Immature natural killer cell (primary cell): ENCODE results near the gene TTYH2. TPM values are rescaled to one million over a fixed set of nuclear protein-coding genes. Genes with fewer than 3 reads are reported as not detected.
"Not testable (repeated sequence)": the region's sequence is repeated elsewhere in the genome, so short reads cannot be mapped to it uniquely, and the experiment has no call there.

Experiments
- DNase-seq, 3 donors: peaks; one replicate each; pipeline ENCODE4 v3.0.0; 2022; ENCODE audit warnings: mixed read lengths in 1 of 3
- H3K27ac Mint-ChIP-seq, 6 donors: one replicate each; pipeline ENCODE4 v1.8.0; 2020; ENCODE audit warnings: mixed read lengths in 6 of 6, mild to moderate bottlenecking in 5 of 6, inconsistent platforms in 4 of 6, moderate library complexity in 3 of 6
- H3K27me3 Mint-ChIP-seq, 3 donors: one replicate each; pipeline ENCODE4 v1.8.0; 2020 to 2021; ENCODE audit warnings: low read depth in 3 of 3, mild to moderate bottlenecking in 3 of 3, mixed read lengths in 3 of 3, moderate library complexity in 3 of 3, inconsistent platforms in 1 of 3
- H3K36me3 Mint-ChIP-seq, 3 donors: one replicate each; pipeline ENCODE4 v1.8.0; 2020; ENCODE audit warnings: mixed read lengths in 3 of 3, inconsistent platforms in 2 of 3, mild to moderate bottlenecking in 2 of 3
- H3K4me1 Mint-ChIP-seq, 2 donors: one replicate each; pipeline ENCODE4 v1.8.0; 2020; ENCODE audit warnings: inconsistent platforms in 2 of 2, mild to moderate bottlenecking in 2 of 2, mixed read lengths in 2 of 2, moderate library complexity in 1 of 2
- H3K4me3 Mint-ChIP-seq, 5 donors: one replicate each; pipeline ENCODE4 v1.8.0; 2020; ENCODE audit warnings: mild to moderate bottlenecking in 5 of 5, mixed read lengths in 5 of 5, inconsistent platforms in 3 of 5, moderate library complexity in 3 of 5
- H3K9me3 Mint-ChIP-seq, 6 donors: one replicate each; pipeline ENCODE4 v1.8.0; 2020; ENCODE audit warnings: mild to moderate bottlenecking in 6 of 6, mixed read lengths in 6 of 6, inconsistent platforms in 4 of 6, moderate library complexity in 3 of 6
- polyA plus RNA-seq, 3 donors: library from polyadenylated mRNA; unstranded; fragments of 300-500 nt; fragmentation: Illumina TruSeq; gene quantifications; one replicate each; pipeline ENCODE4 v1.2.3, GENCODE V29; 2021

TTYH2 gene
- polyA plus RNA-seq, 3 donors from 2014 or later: 0.15 to 2.0 (median 1.1) TPM

- Mint-ChIP-seq H3K4me1 (no peaks in the 10 kb centered on the region), H3K9me3 (no peaks in the 10 kb centered on the region), H3K27me3 (peaks cover 0 to 2% (median 1%) of the 10 kb centered on the region in 3 donors), H3K36me3 (no peaks in the 10 kb centered on the region), H3K4me3 (no peak overlapping the region), H3K27ac (no peak overlapping the region)
- no peak for DNase-seq
These were observed 46.5 kb downstream of the TTYH2 start for GRCh38 chr17:74259667-74260524.

- Mint-ChIP-seq H3K27me3 (peaks cover 0 to 2% (median 1%) of the 10 kb centered on the region in 3 donors), H3K4me3 (no peak overlapping the region), H3K4me1 (no peaks in the 10 kb centered on the region), H3K36me3 (no peaks in the 10 kb centered on the region), H3K9me3 (no peaks in the 10 kb centered on the region), H3K27ac (no peak overlapping the region)
- DNase-seq: no peak
These were observed 47.1 kb downstream of the TTYH2 start for GRCh38 chr17:74260525-74260850.

GRCh38 chr17:74262601-74263000 is 49.2 kb downstream of the TTYH2 start:
- peaks cover 0 to 3% (median 2%) of the 10 kb centered on the region in 3 donors for H3K27me3 Mint-ChIP-seq
- no peak overlapping the region for H3K4me3 Mint-ChIP-seq
- no peaks in the 10 kb centered on the region for H3K4me1 Mint-ChIP-seq
- no peak for DNase-seq
- no peaks in the 10 kb centered on the region for H3K9me3 Mint-ChIP-seq
- peaks cover 0 to 2% (median 0%) of the 10 kb centered on the region in 3 donors for H3K36me3 Mint-ChIP-seq
- no peak overlapping the region for H3K27ac Mint-ChIP-seq

- H3K27ac Mint-ChIP-seq, H3K27me3 Mint-ChIP-seq, DNase-seq, H3K36me3 Mint-ChIP-seq, H3K9me3 Mint-ChIP-seq, H3K4me3 Mint-ChIP-seq, H3K4me1 Mint-ChIP-seq: not testable (repeated sequence)
These were observed 53.7 kb downstream of the TTYH2 start for GRCh38 chr17:74267054-74267453.

- Mint-ChIP-seq H3K4me3 (no peak overlapping the region), H3K9me3 (no peaks in the 10 kb centered on the region), H3K4me1 (peaks cover 0 to 2% of the 10 kb centered on the region in 2 donors), H3K27ac (peak overlapping the region in 1 of 6 donors; percentile 4), H3K27me3 (peaks cover 1 to 6% (median 3%) of the 10 kb centered on the region in 3 donors), H3K36me3 (peaks cover 0 to 5% (median 0%) of the 10 kb centered on the region in 3 donors)
- DNase-seq: no peak
These were observed 54.2 kb downstream of the TTYH2 start for GRCh38 chr17:74267579-74267978.

- no peaks in the 10 kb centered on the region for H3K9me3 Mint-ChIP-seq
- peaks cover 0 to 2% of the 10 kb centered on the region in 2 donors for H3K4me1 Mint-ChIP-seq
- H3K27me3 Mint-ChIP-seq: peaks cover 1 to 6% (median 3%) of the 10 kb centered on the region in 3 donors
- DNase-seq: no peak
- H3K36me3 Mint-ChIP-seq: peaks cover 0 to 5% (median 0%) of the 10 kb centered on the region in 3 donors
- no peak overlapping the region for H3K4me3 Mint-ChIP-seq
- no peak overlapping the region for H3K27ac Mint-ChIP-seq
These were observed 54.7 kb downstream of the TTYH2 start for GRCh38 chr17:74267987-74268499.

- no peak for DNase-seq
- H3K4me3 Mint-ChIP-seq: no peak overlapping the region
- H3K27ac Mint-ChIP-seq: no peak overlapping the region
- no peaks in the 10 kb centered on the region for H3K9me3 Mint-ChIP-seq
- H3K27me3 Mint-ChIP-seq: peaks cover 1 to 7% (median 3%) of the 10 kb centered on the region in 3 donors
- H3K4me1 Mint-ChIP-seq: peaks cover 0 to 6% of the 10 kb centered on the region in 2 donors
- peaks cover 0 to 5% (median 0%) of the 10 kb centered on the region in 3 donors for H3K36me3 Mint-ChIP-seq
These were observed 55.2 kb downstream of the TTYH2 start for GRCh38 chr17:74268558-74268957.

- H3K9me3 Mint-ChIP-seq: no peaks in the 10 kb centered on the region
- H3K27me3 Mint-ChIP-seq: peaks cover 3 to 10% (median 7%) of the 10 kb centered on the region in 3 donors
- H3K36me3 Mint-ChIP-seq: peaks cover 0 to 5% (median 0%) of the 10 kb centered on the region in 3 donors
- H3K4me1 Mint-ChIP-seq: peaks cover 17 to 23% of the 10 kb centered on the region in 2 donors
- peak overlapping the region in 1 of 5 donors; percentile 18 for H3K4me3 Mint-ChIP-seq
- H3K27ac Mint-ChIP-seq: peak overlapping the region in 1 of 6 donors; percentile 58
- DNase-seq: no peak
These were observed 57.0 kb downstream of the TTYH2 start for GRCh38 chr17:74270333-74270732.

- Mint-ChIP-seq H3K27ac (peak overlapping the region in 1 of 6 donors; percentile 11), H3K36me3 (peaks cover 0 to 5% (median 0%) of the 10 kb centered on the region in 3 donors), H3K4me3 (no peak overlapping the region), H3K4me1 (peaks cover 17 to 27% of the 10 kb centered on the region in 2 donors), H3K27me3 (peaks cover 3 to 14% (median 7%) of the 10 kb centered on the region in 3 donors), H3K9me3 (no peaks in the 10 kb centered on the region)
- DNase-seq: no peak
These were observed 57.9 kb downstream of the TTYH2 start for GRCh38 chr17:74271281-74271680.

GRCh38 chr17:74271901-74272561 is 58.7 kb downstream of the TTYH2 start:
- Mint-ChIP-seq H3K27ac (no peak overlapping the region), H3K9me3 (no peaks in the 10 kb centered on the region), H3K27me3 (peaks cover 3 to 16% (median 7%) of the 10 kb centered on the region in 3 donors), H3K4me3 (peak overlapping the region in 3 of 5 donors; percentile 21 to 27 (median 21)), H3K4me1 (peaks cover 17 to 32% of the 10 kb centered on the region in 2 donors), H3K36me3 (peaks cover 0 to 5% (median 0%) of the 10 kb centered on the region in 3 donors)
- DNase-seq: no peak

GRCh38 chr17:74272731-74273201 is 59.4 kb downstream of the TTYH2 start:
- DNase-seq: no peak
- Mint-ChIP-seq H3K9me3 (no peaks in the 10 kb centered on the region), H3K27ac (peak overlapping the region in 3 of 6 donors; percentile 32 to 91 (median 58)), H3K4me3 (peak overlapping the region in 1 of 5 donors; percentile 17), H3K27me3 (peaks cover 3 to 13% (median 7%) of the 10 kb centered on the region in 3 donors), H3K36me3 (peaks cover 0 to 2% (median 0%) of the 10 kb centered on the region in 3 donors), H3K4me1 (peaks cover 17 to 32% of the 10 kb centered on the region in 2 donors)

GRCh38 chr17:74274060-74274708 is 60.8 kb downstream of the TTYH2 start, which contains the start of gene DNAI2:
Gene DNAI2 (plus strand): TSS chr17:74274234. CDS start chr17:74281818, 7,584 bp downstream.
- DNase-seq: peak; percentile 45 to 55 (median 51)

GRCh38 chr17:74274709-74275340 is 61.5 kb downstream of the TTYH2 start:
- Mint-ChIP-seq H3K27me3 (peaks cover 0 to 11% (median 7%) of the 10 kb centered on the region in 3 donors), H3K4me3 (peak overlapping the region; percentile 64 to 90 (median 82)), H3K36me3 (peaks cover 0 to 2% (median 0%) of the 10 kb centered on the region in 3 donors), H3K27ac (peak overlapping the region; percentile 12 to 91 (median 78)), H3K4me1 (peaks cover 21 to 38% of the 10 kb centered on the region in 2 donors), H3K9me3 (no peaks in the 10 kb centered on the region)
- peak in 1 of 3 donors; percentile 12 for DNase-seq

More at GRCh38 chr17:74274060-74274708, 60.8 kb downstream of the TTYH2 start, which contains the start of gene DNAI2:
- Mint-ChIP-seq H3K4me1 (peaks cover 17 to 34% of the 10 kb centered on the region in 2 donors), H3K27ac (peak within 1 kb of the TSS; percentile 53 to 91 (median 84)), H3K4me3 (peak within 1 kb of the TSS; percentile 64 to 90 (median 82)), H3K27me3 (peaks cover 0 to 11% (median 7%) of the 10 kb centered on the region in 3 donors), H3K36me3 (no peaks in the 10 kb centered on the region), H3K9me3 (no peaks in the 10 kb centered on the region)
